Thyroid gland (tissue), 4 donors: Measurements from ENCODE around the gene CEMIP2.

Experiments used
- POLR2A ChIP-seq, 2 donors: fragments of 450-650 bp; IDR thresholded peaks; one replicate each; pipeline ENCODE4 v1.6.1; 2017; ENCODE audit warnings: antibody characterized with exemption in 2 of 2, mild to moderate bottlenecking in 2 of 2, moderate library complexity in 1 of 2
- TF ChIP-seq, protein P1 (sequence below), 6 experiments: fragments of 200-600 bp in 3 of 6; fragments of 450-650 bp in 3 of 6; sonication (generic) in 3 of 6; IDR thresholded peaks; one replicate each; pipeline ENCODE4 v1.5.1; 2016 to 2019; ENCODE audit warnings: antibody characterized with exemption in 6 of 6, mild to moderate bottlenecking in 2 of 6, inconsistent platforms in 1 of 6, moderate library complexity in 1 of 6

- TF ChIP-seq, protein P1, sequence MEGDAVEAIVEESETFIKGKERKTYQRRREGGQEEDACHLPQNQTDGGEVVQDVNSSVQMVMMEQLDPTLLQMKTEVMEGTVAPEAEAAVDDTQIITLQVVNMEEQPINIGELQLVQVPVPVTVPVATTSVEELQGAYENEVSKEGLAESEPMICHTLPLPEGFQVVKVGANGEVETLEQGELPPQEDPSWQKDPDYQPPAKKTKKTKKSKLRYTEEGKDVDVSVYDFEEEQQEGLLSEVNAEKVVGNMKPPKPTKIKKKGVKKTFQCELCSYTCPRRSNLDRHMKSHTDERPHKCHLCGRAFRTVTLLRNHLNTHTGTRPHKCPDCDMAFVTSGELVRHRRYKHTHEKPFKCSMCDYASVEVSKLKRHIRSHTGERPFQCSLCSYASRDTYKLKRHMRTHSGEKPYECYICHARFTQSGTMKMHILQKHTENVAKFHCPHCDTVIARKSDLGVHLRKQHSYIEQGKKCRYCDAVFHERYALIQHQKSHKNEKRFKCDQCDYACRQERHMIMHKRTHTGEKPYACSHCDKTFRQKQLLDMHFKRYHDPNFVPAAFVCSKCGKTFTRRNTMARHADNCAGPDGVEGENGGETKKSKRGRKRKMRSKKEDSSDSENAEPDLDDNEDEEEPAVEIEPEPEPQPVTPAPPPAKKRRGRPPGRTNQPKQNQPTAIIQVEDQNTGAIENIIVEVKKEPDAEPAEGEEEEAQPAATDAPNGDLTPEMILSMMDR (IDR thresholded peaks at IDR 0.05): no peak
- no peak for TF ChIP-seq POLR2A (IDR thresholded peaks at IDR 0.05)
Observed at GRCh38 chr9:71678999-71679398, 89.3 kb downstream of the CEMIP2 start.
